Measurements from ENCODE around the gene SPDEF. TPM values are rescaled to one million over a fixed set of nuclear protein-coding genes. Genes with fewer than 3 reads are reported as not detected.

The SPDEF gene
- polyA plus RNA-seq, 1 donor (not counting 4 experiments of a cell fraction or from before 2014, with no cell fraction given) = 0.03 TPM

DNA sequence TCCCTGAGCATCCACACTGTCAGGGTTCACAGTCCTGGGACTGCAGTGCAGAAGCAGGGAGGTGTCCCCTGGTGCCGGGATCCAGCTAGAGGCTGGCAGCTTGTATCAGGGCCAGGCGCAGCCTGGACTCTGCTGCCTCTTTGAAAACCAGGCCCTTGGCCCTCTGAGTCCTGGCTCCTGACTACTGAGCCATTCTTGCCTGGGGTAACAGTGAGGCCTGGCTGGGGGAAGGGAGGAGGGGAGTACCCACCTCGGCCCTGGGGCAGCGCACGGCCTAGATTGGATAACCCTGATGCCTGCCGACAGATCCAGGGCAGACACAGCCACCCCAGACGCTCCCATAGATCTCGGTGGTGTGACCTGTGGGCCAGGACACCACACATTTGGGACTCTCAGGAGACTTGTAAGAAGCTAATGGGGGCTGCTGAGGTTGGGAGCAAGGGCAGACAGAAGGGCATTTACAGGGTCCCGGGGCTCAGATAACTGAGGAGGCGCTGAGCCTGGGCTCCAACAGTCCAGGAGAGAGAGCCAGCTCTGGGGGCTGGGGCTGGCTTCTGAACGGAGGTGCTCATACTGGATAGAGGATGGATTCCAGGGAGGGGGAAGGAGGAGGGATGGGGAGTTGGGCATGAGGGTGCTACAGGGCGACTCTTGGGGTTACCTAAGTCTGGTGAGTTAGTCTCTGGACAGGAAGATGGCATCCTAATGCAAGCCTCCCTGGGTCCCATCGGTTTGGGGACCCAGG, 30.5 kb downstream of the SPDEF start:
- Histone ChIP-seq H3K36me3 (ENCODE audit: control insufficient read depth in 2 of 2, extremely low read depth in 1 of 2, insufficient read depth in 2 of 2, low read length in 2 of 2) (no peaks in the 10 kb centered on the region), H3K4me2 (ENCODE audit: control insufficient read depth, extremely low read depth, insufficient read depth, low read depth, low read length) (no peak overlapping the region), H4K20me1 (ENCODE audit: control insufficient read depth, extremely low read depth, insufficient read depth, low read length) (no peaks in the 10 kb centered on the region), H3K4me3 (ENCODE audit: control insufficient read depth in 2 of 3, extremely low read depth in 1 of 3, insufficient read depth in 2 of 3, low read depth in 1 of 3, low read length in 3 of 3) (no peak overlapping the region), H3K27me3 (ENCODE audit: control insufficient read depth, extremely low read depth, insufficient read depth, low read length) (no peaks in the 10 kb centered on the region), H3K27ac (ENCODE audit: control insufficient read depth, insufficient read depth, low read length) (no peak overlapping the region), H3K4me1 (ENCODE audit: control insufficient read depth, extremely low read depth, insufficient read depth, low read length) (no peaks in the 10 kb centered on the region), H2AFZ (ENCODE audit: control insufficient read depth, low read length) (no peak overlapping the region), H3K9me3 (ENCODE audit: control insufficient read depth, low read depth, low read length) (no peaks in the 10 kb centered on the region), H3K9ac (ENCODE audit: control insufficient read depth, extremely low read depth, insufficient read depth, low read length) (no peak overlapping the region), H3K9me1 (ENCODE audit: control insufficient read depth, extremely low read depth, insufficient read depth, low read length) (no peaks in the 10 kb centered on the region), H3K79me2 (ENCODE audit: control insufficient read depth, insufficient read depth, low read length) (no peaks in the 10 kb centered on the region)
- FAIRE-seq = no peak
- no peak for DNase-seq (ENCODE audit: low read depth, low spot score)
- dilution Hi-C loops (cut with MboI; ENCODE audit: extremely low pct_ligation_motif_present, low sequenced_read_pairs) = no loop called here
- TF ChIP-seq, protein P1, sequence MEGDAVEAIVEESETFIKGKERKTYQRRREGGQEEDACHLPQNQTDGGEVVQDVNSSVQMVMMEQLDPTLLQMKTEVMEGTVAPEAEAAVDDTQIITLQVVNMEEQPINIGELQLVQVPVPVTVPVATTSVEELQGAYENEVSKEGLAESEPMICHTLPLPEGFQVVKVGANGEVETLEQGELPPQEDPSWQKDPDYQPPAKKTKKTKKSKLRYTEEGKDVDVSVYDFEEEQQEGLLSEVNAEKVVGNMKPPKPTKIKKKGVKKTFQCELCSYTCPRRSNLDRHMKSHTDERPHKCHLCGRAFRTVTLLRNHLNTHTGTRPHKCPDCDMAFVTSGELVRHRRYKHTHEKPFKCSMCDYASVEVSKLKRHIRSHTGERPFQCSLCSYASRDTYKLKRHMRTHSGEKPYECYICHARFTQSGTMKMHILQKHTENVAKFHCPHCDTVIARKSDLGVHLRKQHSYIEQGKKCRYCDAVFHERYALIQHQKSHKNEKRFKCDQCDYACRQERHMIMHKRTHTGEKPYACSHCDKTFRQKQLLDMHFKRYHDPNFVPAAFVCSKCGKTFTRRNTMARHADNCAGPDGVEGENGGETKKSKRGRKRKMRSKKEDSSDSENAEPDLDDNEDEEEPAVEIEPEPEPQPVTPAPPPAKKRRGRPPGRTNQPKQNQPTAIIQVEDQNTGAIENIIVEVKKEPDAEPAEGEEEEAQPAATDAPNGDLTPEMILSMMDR (optimal IDR thresholded peaks at IDR 0.05 in 1 of 3, IDR thresholded peaks at IDR 0.05 in 1 of 3, conservative IDR thresholded peaks at IDR 0.05 in 1 of 3; ENCODE audit: extremely low read depth in 1 of 3, insufficient read depth in 2 of 3, low read length in 3 of 3) = no peak
- TF ChIP-seq EZH2 (IDR thresholded peaks at IDR 0.05; ENCODE audit: low read length) = no peak

DNA sequence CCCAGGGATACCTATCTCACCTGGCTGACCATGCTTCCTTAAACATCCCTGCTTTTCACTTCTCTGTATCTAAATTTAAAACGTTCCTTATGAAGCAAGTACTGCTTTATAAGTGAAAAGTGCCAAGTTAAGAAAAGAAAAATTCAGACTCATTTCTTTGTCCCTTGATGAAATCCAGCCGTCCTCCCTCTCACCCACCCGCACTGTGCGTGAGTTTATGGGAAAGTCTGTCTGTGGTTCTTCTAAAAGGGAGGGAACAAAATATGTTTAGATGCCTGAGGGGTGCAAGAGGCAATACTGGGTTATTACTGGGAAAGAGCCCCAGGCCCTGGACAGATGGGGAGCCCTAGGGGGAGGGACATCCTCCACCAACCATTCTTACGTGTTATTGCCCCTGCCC, 31.2 kb downstream of the SPDEF start:
- no peaks in the 10 kb centered on the region for H3K9me1 ChIP-seq (ENCODE audit: control insufficient read depth, extremely low read depth, insufficient read depth, low read length)
- no peak overlapping the region for H3K9ac ChIP-seq (ENCODE audit: control insufficient read depth, extremely low read depth, insufficient read depth, low read length)
- no peak overlapping the region for H3K4me3 ChIP-seq (ENCODE audit: control insufficient read depth in 2 of 3, extremely low read depth in 1 of 3, insufficient read depth in 2 of 3, low read depth in 1 of 3, low read length in 3 of 3)
- H3K27me3 ChIP-seq (ENCODE audit: control insufficient read depth, extremely low read depth, insufficient read depth, low read length) = no peaks in the 10 kb centered on the region
- no peaks in the 10 kb centered on the region for H3K36me3 ChIP-seq (ENCODE audit: control insufficient read depth in 2 of 2, extremely low read depth in 1 of 2, insufficient read depth in 2 of 2, low read length in 2 of 2)
- H3K27ac ChIP-seq (ENCODE audit: control insufficient read depth, insufficient read depth, low read length) = no peak overlapping the region
- dilution Hi-C loops (cut with MboI; ENCODE audit: extremely low pct_ligation_motif_present, low sequenced_read_pairs) = no loop called here
- FAIRE-seq (no peak), DNase-seq (ENCODE audit: low read depth, low spot score) (no peak)
- H3K9me3 ChIP-seq (ENCODE audit: control insufficient read depth, low read depth, low read length) = no peaks in the 10 kb centered on the region
- no peaks in the 10 kb centered on the region for H3K4me1 ChIP-seq (ENCODE audit: control insufficient read depth, extremely low read depth, insufficient read depth, low read length)
- no peak for TF ChIP-seq EZH2 (IDR thresholded peaks at IDR 0.05; ENCODE audit: low read length)
- TF ChIP-seq, protein P1 (optimal IDR thresholded peaks at IDR 0.05 in 1 of 3, IDR thresholded peaks at IDR 0.05 in 1 of 3, conservative IDR thresholded peaks at IDR 0.05 in 1 of 3; ENCODE audit: extremely low read depth in 1 of 3, insufficient read depth in 2 of 3, low read length in 3 of 3) = no peak
- no peak overlapping the region for H2AFZ ChIP-seq (ENCODE audit: control insufficient read depth, low read length)
- no peaks in the 10 kb centered on the region for H4K20me1 ChIP-seq (ENCODE audit: control insufficient read depth, extremely low read depth, insufficient read depth, low read length)
- H3K79me2 ChIP-seq (ENCODE audit: control insufficient read depth, insufficient read depth, low read length) = no peaks in the 10 kb centered on the region
- H3K4me2 ChIP-seq (ENCODE audit: control insufficient read depth, extremely low read depth, insufficient read depth, low read depth, low read length) = no peak overlapping the region
